HG02938 (cell line): ENCODE results near the gene UBE2O.

Experiments used
- ATAC-seq: cut with Tn5 transposase; IDR thresholded peaks from one replicate; pipeline ENCODE4 v1.9.1; 2021; ENCODE audit warnings: mild to moderate bottlenecking, moderate library complexity; ENCODE audit not compliant: unreplicated experiment

Gene UBE2O

DNA sequence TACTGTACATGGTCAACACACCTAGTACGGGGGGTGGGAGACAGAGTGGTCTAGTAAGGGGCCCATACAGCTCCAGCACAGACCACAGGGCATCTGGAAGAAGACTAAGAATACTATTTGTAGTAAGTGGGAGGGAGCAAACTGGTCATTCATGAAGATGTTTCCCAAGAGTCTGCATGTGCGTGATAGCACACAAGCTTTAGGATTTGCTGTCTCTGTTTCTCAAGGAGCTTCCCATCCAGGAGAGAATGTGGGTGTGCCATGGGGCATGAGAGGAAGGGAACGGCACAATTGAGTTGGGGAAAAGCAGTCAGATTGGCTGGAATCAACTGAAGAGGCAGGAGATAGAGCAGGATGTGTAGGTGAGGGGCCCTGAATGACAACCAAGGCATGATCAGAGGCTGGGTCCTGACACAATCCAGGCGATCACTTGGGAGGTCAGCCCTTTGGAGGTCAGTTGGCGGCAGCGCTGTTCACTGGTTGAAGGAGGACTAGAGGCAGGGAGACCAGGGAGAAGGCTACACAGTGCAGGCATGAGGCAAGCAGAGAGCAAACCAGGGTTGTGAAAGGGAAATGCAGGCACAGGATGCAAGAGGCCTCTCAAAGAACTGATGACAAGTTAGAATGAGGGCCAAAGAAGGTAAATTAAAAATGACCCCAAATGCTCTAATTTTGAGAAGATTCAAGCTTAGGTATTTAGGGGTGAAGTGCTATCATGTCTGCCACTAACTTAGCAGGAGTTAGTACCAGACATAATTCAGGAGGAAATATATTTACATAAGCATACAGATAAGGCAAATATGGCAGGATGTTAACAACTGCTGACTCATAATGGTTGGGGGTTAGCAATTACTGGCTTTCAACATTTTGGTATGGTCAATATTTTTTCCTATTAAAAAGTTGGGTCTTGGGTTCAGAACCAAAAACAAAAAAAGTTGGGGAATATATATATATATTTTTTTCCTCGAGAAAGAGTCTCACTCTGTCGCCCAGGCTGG is 10.3 kb downstream of the UBE2O start:
- ATAC-seq: no peak

DNA sequence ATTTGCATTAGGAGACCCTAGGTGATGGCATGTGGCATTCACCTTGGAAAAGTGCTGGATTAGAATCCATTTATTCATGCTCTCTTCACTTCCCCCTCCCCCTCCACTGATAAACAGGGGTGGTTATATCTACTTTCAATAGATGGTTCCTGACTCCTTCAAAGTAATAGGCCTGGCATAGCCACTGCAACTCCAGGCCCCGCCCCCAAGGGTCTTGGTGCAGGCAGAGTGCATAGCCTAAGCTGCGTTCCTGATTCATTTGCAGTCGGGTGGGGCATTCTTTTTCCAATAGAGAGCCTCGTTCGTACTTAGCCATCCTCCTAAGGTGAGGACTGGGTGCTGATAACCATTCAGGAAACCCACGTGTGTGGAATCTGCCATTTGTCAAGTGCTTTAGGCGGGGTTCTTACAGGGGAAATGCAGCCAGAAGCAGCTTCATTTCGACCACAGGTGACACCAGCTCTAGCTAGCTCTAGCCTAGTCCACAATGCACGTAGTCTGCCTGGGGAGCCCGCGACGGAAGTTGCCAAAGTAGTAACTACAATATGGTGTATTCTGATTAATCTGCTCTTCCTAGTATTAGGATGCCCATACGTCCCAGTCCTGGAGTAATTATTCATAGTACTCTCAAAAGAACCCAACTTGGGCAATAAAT is 11.1 kb downstream of the UBE2O start:
- ATAC-seq: no peak

DNA sequence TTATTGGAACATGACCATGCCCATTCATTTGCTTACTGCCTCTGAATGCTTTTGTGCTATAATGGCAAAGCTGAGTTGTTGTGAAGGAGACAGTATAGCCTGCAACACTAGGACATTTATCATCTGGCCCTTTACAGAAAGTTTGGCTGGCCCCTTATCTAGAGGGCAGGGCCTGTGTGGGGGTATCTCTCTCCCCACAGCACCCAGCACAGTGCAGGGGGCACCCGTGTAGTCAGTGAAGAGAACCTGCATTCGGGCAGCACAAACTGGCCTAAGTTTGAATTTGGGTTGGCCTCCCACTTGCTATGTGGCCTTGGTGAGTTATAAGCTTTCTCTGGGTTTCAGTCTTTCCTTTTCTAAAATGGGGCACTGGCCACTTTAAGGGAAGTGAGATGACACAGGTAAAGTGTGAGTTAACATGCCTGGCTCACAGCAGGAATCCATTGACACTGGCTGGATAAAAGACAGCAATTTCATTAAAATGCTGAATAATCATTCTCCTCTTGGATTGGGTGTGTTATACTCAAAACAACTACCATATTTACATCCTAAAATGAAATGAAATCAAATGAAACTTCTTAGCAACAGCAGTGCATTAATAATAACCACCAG is 12.1 kb downstream of the UBE2O start:
- ATAC-seq: no peak

DNA sequence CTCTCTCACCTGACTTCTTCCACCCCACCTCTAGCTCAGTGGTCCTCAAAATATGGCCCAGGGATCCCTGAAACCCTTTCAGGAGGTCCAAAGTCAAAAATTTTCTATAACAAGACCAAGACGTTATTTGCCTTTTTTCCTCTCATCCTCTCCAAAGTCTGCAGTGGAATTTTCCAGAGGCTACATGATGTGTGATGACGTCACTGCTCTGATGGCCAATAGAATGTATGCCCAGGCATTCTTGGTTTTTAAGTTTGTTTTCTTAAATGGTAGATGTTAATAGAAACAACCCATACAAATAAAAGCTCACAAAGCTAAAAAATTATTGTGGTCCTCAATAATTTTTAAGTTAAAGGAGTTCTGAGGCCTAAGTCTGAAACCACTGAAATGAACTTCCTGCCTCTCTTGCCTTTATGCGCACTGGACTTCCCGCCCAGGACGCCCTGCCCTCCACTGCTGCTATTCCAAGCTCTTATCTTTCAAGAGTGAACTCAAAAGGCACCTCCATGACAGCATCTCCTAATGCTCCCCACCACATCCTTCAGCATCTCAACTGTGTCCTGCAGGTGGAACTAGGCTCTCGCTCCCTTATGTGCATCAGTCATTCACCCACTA is 13.5 kb downstream of the UBE2O start:
- no peak for ATAC-seq

DNA sequence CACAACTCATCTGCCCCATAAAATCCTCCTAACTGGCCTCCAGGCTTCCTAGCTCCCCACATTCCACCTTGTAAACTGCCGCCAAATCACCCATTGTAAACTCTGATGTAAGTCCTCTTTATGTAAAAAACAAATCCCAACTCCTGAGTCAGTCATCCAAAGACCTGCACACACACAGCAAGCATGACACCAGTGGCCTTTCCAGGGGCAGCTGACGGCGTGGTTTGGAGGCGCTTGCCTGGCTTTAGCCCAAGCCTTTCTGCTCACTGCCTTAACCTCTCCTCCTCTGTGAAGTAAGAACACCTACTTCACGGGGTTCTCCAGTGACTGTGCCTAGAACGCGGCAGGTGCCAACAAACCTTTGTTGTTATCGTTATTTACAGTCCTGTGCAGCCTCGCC is 14.0 kb downstream of the UBE2O start:
- ATAC-seq: no peak

DNA sequence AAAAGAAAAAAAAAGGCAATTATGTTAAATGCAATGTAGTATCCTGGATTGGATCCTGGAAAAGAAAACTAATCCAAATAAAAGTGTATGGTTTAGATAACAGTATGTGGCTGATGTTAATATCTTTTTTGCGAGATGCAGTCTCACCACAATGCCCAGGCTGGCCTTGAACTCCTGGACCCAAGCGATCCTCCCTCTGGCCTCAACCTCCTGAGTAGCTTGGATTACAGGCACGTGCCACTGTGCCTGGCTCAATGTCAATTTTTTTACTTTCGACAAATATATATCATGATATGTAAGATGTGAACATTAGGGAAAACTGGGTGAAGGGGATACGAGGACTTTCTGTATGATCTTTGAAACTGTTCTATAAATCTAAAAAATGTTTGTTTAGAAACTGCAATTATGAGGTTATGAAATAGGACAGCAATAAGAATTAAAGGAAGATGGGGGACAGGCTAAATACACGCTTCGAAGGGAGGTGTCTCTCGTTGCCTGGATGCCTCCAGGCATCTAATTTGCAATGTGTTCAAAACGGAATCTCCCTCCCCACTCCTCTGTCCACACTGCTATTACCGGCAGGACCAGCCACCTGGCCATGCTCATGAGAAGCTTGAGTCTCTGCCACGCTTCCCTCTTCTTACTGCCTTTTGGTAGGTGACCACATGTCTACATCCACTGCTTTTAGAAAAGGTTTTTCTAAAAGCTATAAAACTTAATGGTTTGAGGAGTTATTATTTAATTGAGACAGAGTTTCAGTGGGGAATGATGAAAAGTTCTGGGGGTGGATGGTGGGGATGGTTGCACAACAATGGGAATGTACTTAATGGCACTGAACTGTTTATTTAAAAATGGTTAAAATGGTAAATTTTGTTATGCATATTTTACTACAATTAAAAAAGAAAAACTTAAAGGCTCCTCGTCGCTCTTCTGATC is 15.2 kb downstream of the UBE2O start:
- no peak for ATAC-seq

DNA sequence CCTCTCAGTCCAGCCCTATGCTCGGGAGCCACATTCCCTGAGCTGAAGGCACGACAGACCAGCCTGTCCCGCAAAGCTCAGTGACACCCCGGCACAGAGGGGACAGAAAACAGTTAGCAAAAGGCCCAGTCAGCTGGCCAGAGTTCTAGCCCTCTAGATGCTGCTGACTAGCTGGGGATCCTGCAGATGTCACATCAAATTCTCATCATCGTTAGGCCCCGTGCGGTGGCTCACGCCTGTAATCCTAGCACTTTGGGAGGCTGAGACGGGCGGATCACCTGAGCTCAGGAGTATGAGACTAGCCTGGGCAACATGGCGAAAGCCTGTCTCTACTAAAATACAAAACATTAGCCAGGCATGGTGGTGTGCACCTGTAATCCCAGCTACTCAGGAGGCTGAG is 17.2 kb downstream of the UBE2O start:
- ATAC-seq: no peak

DNA sequence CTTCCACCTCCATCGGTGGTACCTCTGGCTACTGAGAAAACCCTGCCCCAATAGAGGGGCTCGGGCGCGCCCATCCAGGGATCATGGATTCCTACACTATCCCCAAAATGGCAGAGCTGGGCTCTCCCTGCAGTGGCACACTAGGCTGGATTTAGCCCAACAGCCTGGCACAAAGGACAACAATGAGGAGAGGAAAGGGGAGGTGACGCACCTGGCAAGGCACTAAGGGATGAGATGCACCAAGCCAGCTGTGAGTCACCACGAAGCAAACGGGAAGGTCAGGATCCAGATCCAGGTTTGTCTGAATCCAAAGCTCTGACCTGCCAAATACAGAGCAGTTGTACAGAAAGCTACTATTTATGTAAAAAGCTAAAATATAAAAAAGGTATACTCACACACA is 18.1 kb downstream of the UBE2O start:
- no peak for ATAC-seq

DNA sequence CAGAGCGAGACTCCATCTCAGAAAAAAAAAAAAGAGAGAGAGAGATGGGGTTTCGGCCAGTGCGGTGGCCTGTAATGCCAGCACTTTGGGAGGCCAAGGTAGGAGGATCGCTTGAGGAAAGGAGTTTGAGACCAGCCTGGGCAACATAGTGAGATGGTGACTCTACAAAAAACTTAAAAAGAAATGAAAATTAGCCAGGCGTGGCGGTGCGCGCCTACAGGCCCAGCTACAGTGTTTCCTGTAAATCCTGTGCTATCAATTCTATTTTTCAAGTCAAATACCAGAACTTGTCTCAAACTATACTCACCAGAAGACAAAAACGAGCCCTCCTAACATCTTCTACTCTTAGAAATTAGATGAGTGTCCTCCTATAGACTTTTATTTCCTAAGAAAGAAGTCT is 19.3 kb downstream of the UBE2O start:
- ATAC-seq: no peak

DNA sequence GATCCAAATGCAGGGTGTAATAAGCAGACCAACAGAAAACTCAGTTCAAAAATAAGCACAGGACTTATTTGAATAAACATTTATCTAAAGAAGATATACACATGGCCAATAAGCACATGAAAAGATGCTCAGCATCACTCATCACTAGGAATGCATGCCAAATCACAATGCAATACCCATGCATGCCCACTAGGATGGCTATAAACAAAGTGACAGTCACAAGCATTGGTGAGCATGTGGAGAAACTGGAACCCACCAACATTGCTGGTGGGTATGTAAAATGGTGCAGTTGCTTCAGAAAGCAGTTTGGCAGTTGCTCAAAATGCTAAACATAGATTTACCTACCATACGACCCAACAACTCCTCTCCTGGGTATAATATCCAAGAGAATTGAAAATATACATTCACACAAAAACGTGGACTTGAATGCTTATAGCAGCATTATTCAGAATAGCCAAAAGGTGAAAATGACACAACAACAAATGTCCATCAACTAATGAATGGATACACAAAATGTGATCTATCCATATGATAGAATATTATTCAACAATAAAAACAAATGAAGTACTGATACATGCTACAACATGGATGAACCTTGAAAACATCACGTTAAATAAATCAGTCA is 20.1 kb downstream of the UBE2O start:
- no peak for ATAC-seq

DNA sequence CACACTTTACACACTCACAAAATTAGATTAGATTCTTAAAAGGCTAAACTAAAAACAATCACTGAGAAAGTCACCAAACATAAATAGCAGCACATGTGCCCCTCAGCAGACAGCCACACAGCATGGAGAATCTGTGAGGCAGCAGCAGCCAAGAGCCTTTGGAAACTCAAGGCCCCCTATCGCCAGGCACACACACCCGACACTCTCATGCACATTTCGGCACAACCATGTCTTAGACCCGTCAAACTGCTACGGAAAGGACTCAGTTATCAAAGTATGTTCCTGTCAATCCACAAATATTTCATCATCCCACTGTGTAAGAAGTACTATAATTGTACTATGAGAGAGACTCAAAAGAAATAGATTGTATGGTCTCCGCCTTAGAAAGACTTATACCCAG is 20.9 kb downstream of the UBE2O start:
- no peak for ATAC-seq

DNA sequence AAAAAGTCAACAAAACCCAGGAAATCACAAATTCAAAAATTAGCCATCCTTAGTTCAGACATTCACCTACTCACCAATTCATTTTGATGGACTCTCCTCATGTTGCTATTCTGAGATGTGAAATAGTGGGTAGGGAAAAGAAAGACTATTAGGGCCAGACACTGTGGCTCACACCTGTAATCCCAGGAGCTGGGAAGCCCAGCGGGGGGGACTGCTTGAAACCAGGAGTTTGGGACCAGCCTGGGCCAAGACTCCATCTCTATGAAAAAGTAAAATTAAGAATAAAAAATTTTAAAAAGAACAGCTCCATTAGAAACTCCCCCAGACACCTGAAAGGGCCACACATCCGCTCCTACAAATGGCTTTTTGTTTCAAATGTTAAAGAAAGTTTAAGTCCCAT is 21.4 kb downstream of the UBE2O start:
- no peak for ATAC-seq

DNA sequence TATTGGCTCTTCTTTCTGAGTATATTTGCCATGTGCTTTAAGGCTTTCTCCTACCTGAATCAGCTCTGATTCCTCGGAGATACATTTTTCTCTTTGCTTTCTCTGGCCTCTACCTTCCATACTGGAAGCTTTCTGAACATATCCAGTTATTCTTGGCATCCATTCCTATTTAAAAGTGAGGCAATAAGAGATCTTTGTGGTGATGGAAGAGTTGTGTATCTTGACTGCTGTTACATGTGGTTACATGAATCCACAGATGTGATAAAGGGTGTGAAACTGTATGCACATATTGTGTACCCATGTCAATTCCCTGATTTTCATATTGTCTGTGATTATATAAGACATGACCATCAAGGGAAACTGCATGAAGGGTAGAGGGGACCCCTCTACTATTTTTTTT is 24.4 kb downstream of the UBE2O start:
- no peak for ATAC-seq

DNA sequence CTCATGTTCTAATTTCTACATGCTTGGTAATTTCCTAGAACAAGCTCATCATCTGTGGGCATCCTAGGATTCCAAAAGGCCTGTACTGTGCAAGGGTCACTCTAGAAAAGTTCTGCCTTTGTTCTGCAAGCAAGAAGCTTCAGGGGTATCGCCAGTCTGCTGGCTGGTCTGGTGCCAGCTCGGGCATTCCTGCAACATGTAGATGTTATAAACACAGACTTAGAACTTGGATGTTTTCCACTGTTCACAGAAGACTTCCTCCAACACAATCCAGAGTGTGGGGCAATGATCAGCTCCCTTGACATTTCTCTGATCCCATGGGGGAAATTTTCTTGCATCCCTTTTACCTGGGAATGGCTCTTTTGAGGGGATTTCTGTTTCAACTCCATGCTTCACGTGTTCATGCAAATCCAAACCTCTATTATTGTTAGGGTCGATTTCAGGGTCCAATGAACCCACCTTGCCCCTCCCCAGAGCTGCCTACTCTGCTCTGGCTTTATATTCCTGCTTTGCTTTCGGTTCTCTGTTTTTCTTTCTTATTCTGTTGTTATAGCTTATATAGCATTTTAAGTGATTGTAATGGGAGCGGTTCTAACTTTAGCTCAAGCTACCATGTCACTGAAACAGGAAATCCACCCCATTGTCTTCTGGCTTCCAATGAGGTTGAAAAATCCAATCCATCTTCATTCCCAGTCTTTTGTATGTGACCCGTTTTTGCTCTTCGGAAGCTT is 25.3 kb downstream of the UBE2O start:
- ATAC-seq: no peak

DNA sequence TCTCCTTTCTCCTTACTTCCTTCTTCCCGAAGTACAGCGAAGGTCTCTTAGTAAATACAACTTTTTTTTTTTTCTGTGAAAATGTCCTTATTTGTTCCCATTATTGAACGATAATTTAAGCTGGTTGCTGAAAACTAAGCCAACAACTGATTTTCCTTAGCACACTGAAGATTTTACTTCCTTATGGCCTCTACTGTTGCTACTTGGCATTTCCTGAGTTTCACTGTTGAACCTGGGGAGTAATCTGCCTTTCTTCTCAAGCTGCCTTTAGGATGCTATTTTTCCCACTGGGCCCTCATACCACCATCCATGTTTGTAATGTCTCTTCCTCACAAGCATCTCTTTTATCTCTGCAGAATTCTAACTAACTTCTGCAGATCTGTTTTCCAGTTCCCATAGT is 26.1 kb downstream of the UBE2O start:
- ATAC-seq: no peak

DNA sequence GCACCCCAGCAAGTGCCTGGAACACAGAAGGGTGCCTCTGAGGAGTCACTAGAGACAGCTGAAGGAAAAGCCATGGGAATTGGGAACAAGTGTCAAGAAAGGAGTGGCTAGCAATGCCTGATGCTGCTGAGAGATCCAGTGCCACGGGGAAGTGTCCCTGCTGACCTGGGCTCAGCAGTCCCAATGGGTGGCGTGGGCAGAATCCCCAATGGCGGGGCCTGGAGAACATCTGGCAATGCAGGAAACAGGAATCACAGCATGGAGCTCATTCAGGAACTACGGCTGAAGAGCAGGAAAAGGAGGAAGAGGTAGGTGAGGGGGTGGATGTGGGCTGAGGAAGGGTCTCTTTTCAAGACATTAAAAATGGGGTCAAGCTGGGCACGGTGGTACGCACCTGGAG is 30.1 kb downstream of the UBE2O start:
- ATAC-seq: no peak

DNA sequence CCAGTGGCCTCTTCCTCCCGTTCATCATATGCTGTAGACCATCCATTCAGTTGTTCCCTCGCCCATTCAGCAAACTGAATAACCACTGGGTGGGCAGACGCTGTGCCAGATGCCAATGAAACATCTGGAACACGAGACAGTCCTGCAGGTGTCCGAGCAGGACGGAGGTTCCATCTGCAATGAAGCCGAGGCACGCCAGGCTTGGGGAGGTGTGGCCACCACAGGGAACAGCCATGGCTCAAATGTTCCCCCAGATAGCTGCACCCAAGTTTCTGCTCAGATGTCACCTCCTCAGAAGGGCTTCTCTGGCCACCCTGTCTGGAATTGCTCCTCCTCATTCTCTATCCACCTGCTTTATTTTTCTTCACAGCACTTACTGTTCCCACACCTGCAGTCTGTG is 30.5 kb downstream of the UBE2O start:
- ATAC-seq: no peak

DNA sequence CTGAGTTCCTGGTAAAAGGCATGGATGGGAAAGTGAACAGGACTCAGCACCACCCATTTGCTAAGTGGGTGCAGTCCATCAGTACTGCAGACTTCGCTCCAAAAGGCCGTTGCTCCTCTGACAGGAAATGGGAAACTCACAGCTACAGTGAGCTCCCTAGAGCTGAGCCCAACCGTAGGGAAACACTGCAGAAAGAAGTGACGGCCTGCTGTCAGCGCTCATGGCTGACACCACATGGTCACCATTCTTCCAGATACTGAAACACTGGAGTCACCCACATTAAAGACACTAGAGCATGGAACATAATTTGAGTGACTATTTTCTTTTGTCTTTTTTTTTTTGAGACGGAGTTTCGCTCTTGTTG is 31.9 kb downstream of the UBE2O start:
- no peak for ATAC-seq

DNA sequence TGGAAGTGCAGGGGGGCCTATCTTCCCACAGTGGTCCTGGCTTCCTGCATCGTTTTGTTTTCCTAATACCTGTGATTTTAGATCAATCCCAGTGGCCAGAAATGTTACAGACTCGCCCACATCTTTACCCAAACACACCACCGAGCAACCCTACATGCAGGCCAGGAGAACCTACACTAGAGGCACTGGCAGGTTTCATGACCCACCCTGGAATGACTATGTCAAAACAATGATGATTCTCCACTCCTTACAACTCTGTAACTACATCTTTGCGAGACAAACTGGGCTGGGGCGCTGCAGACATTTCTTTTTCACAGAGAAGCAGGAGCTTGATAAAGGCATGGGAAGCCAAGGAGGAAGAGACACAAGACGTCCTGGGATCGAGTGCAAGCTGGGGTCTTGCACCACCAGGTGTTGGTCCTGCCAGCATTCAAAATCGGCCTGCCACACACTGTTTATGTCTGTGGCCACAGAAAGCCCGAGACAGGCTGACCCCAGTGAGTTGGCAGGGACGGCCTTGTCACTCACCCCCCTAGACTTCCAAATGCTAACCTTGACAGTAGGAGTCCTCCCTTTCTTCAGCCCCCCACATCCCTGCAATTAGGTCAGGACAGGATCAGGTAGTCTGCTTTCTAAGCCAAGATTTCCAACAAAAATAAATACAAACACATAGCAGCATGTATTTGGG is 32.5 kb downstream of the UBE2O start:
- ATAC-seq: no peak
